H7 (cell line): Measurements from ENCODE around the gene MCC. TPM values are rescaled to one million over a fixed set of nuclear protein-coding genes. Genes with fewer than 3 reads are reported as not detected.
A peak's percentile ranks its signal among the peaks of the same experiment; 100 is the strongest.

Experiments
- DNase-seq: peaks from one replicate; pipeline ENCODE4 v3.0.0; 2012
- H3K27me3 ChIP-seq: 2 replicates; pipeline ENCODE4 v1.6.0; 2011; ENCODE audit warnings: mild to moderate bottlenecking, low read length; ENCODE audit not compliant: control insufficient read depth, insufficient read depth
- H3K36me3 ChIP-seq: replicated peaks from 2 replicates; pipeline ENCODE4 v1.5.1; 2011; ENCODE audit warnings: low read length; ENCODE audit not compliant: control insufficient read depth, insufficient read depth
- H3K4me3 ChIP-seq: 2 replicates; pipeline ENCODE4 v1.5.1; 2011; ENCODE audit warnings: low read depth, mild to moderate bottlenecking, control low read depth, low read length, moderate library complexity; ENCODE audit not compliant: insufficient read depth
- total RNA-seq: library from RNA; depleted of rRNA; stranded (reverse); fragments of >200 nt; shearing (Covaris generic); gene quantifications from 2 replicates; pipeline ENCODE4 v1.2.3, GENCODE V29; 2014; rRNA removed

The MCC gene
- total RNA-seq: 23.0 and 26.8 TPM in 2 replicates

DNA sequence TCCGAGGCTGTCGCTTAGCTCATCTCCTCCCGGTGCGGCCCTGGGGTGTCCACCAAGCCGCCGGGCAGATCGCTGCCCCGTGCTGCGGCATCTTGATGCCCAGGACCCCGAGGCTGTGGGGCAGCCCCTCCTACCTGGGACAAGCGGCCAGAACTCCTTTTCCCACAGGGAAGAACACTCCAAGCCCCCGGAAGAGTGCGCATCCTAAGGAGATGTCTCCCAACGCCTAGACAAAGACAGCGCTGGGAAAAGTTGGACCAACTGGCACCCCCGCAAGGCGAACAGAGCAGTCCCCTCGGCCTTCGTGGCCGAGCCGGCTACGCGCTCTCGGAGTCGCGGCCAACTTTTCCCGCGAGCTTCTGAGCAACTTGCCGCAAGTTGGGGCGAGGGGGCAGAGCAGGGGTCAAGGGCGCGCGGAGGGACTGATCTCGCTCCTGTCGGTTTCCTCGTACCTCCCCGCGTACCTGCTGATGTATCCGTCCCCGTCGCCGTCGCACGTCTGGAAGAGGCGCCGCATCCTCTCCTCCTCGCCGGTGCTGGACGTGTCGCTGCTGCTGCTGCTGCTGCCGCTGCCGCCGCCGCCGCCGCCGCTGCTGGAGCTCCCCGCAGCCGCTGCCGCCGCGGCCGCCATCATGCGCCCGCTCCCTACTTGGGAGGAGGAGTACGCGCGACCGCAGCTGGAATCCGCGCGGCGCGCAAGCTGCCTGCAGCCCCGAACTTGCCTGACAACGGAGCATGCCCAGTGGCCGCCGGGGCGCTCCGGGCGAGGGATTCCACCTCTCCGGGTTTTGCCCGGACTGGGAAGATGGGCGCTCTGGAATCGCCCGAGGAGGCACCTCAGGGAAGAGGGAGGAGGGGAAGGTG lies at the start of gene MCC:
Gene MCC (minus strand): TSS at position 673 of the 864 bp plus-strand sequence.
- Histone ChIP-seq H3K27me3 (peaks cover 31% of the 10 kb centered on the region), H3K36me3 (no peaks in the 10 kb centered on the region), H3K4me3 (peak within 1 kb of the TSS; percentile 72)
- peak; percentile 91 for DNase-seq

DNA sequence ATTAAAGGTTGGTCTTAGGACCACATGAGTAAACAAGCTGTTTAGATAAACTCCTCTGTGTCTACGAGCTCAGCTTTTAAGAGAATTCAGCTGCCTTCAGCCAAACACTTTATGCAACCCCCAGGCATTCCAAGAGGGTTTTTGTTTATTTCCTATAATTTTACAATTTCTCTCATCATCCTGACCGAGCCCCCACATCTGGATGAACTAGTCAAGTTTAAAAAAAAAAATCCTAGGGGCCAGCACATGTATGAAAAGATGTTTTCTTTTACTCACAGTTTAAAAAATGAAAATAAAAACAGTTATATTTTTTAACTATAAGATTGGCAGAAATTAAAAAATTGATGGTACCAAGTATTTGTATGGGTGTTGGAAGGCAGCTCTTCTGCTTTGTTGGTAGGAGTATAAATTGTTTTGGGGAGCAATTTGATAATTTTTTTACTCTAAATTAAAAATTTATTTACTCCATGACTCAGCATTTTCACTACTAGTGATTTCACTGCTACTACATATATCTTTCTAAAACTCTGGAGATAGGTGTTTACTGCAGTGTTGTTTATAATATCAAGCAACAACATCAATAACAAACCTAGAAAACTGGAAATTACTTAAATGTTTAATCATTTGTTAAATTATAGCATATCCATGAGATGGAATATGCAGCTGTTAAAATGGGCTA lies 43.4 kb upstream of the MCC start:
- no peaks in the 10 kb centered on the region for H3K36me3 ChIP-seq
- H3K4me3 ChIP-seq: no peak overlapping the region
- no peaks in the 10 kb centered on the region for H3K27me3 ChIP-seq
- DNase-seq: no peak

DNA sequence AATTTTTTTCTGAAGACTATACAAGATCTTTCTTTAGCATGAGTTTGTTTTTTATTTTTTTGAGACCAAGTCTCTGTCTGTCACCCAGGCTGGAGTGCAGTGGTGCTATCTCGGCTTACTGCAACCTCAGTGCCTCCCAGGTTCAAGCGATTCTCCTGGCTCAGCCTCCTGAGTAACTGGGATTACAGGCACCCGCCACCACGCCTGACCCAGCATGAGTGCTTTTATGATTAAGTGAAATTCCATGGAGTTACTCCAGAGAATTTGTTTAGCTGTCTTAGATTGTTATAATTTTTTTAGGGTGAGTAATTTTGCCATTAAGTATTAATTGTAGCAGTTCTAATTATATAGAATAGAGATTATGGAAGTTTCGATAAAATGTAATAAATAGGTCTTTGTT lies 39.5 kb upstream of the MCC start:
- no peak for DNase-seq

DNA sequence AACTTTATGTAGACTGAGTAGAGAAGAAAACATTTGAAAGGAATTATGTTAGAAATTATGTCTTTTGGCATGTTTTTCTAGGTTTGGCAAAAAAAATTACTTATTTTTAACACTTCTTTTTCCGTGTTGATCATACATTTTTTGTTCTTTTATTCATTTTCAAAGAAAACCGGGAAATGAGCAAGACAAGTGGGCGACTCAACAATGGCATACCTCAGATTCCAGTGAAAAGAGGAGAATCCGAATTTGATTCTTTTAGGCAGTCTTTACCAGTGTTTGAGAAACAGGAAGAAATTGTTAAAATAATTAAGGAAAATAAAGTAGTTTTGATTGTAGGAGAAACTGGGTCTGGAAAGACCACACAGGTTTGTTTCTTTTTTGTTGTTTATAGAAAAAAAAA lies 38.2 kb upstream of the MCC start:
- H3K4me3 ChIP-seq: no peak overlapping the region
- H3K36me3 ChIP-seq: no peaks in the 10 kb centered on the region
- no peak for DNase-seq

More for the DNA sequence above, 39.5 kb upstream of the MCC start:
- Histone ChIP-seq H3K27me3 (no peaks in the 10 kb centered on the region), H3K36me3 (no peaks in the 10 kb centered on the region), H3K4me3 (no peak overlapping the region)

DNA sequence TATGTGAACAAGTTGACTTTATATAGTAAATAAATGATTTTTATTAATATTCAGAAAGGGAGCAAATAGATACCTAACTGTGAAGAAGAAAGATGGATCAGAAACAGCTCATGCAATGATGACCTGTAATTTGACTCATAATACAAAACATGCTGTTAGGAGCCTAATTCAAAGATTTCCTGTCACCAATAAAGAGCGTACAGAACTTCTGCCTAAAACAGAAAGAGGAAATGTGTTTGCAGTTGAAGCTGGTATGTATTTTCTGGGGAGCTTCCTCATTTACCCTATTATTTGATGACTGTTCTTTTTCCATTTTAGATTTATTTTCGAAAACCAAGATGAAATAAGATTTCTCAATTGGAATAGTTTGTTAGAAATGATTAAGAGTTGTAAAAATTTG lies 36.7 kb upstream of the MCC start:
- Histone ChIP-seq H3K4me3 (no peak overlapping the region), H3K27me3 (no peaks in the 10 kb centered on the region), H3K36me3 (no peaks in the 10 kb centered on the region; the same call in 1 of the 2 replicates)
- DNase-seq: no peak

More for the DNA sequence above, 38.2 kb upstream of the MCC start:
- no peaks in the 10 kb centered on the region for H3K27me3 ChIP-seq

DNA sequence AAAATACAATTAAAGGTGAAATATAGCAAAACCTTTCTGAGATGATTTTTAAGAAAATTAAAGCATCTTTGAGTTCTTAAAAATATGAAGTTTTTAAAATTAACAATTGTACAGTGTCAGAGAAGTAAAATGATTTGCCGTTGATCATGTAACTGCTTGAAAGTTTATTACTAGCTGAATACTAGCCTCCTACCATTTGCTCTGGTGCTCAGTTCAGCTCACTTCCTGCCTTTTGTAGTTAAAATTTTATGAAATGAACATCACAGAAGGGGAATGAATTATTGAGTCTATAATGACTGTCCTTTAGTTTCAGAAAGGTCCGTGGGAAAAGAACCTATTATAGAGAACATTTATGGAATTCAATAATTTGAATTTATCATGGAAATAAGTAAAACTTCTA lies 34.9 kb upstream of the MCC start:
- H3K4me3 ChIP-seq: no peak overlapping the region
- H3K36me3 ChIP-seq: no peaks in the 10 kb centered on the region; the same call in 1 of the 2 replicates
- no peaks in the 10 kb centered on the region for H3K27me3 ChIP-seq
- no peak for DNase-seq

DNA sequence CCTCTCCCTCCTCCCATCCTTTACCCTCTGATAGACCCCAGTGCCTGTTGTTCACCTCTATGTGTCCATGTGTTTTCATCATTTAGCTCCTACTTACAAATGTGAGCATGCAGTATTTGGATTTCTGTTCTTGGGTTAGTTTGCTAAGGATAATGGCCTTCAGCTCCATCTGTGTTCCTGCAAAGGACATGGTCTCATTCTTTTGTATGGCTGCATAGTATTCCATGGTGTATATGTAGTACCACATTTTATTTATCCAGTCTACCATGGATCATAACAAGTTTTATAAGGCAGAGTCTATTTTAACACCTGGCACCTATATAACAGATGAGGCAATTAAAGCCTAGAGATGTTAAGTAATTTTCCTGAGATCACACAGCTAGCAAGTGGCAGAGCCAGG lies 32.6 kb upstream of the MCC start:
- no peaks in the 10 kb centered on the region; the same call in 1 of the 2 replicates for H3K36me3 ChIP-seq
- H3K4me3 ChIP-seq: no peak overlapping the region
- DNase-seq: no peak
- no peaks in the 10 kb centered on the region for H3K27me3 ChIP-seq

DNA sequence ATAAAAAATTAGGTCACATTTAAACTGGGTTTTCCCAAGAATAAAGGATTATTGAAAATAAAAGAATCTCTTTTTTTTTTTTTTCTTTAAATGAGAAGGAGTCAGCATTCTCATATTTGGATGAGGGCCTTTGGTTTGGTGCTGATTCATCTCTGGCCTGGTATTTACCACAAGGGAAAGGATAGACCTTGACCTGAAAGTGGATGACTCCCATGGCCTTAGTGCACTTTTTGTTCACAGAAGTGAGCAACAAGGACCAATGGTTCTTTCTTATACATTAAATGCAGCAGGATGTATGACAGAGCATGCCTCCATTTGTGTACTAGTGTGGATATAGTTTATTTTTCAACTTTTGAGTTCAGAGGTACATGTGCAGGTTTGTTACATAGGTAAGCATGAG lies 32.2 kb upstream of the MCC start:
- DNase-seq: no peak
- no peaks in the 10 kb centered on the region for H3K27me3 ChIP-seq
- no peak overlapping the region for H3K4me3 ChIP-seq
- H3K36me3 ChIP-seq: no peaks in the 10 kb centered on the region; the same call in 1 of the 2 replicates

DNA sequence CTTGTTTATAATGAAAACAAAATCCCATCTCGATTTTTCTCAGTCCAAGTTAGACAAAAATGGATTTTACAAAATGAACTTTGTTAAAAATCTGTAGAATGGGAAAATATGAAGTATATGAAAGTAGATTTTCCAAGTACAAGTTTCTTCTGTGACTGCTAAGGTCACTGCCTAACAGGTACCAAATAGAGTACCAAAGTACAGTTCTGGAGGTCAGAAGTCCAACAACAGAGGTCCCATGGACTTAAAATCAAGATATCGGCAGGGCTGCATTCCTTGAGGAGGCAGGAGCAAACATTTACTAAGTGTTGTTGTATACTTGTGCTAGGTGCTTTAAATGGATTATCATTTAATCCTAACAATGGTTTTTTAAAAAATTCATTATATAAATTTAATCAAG lies 31.2 kb upstream of the MCC start:
- DNase-seq: no peak
- Histone ChIP-seq H3K4me3 (no peak overlapping the region), H3K27me3 (no peaks in the 10 kb centered on the region), H3K36me3 (no peaks in the 10 kb centered on the region; the same call in 1 of the 2 replicates)

DNA sequence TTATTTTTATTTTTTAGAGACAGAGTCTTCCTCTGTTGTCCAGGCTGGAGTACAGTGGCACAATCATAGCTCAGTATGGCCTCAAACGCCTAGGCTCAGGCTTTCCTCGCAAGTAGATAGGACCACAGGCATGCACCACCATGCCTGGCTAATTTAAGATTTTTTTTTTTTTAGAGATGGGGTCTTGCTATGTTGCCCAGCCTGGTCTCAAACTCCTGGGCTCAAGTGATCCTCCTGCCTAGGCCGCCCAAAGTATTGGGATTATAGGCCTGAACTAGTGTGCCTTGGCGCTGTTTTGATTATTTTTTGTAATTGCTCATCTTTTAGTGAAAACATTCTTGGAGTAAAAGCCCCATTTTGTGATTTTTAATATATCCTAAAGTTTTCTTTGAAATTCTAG lies 30.6 kb upstream of the MCC start:
- Histone ChIP-seq H3K27me3 (no peaks in the 10 kb centered on the region), H3K36me3 (no peaks in the 10 kb centered on the region; the same call in 1 of the 2 replicates), H3K4me3 (no peak overlapping the region)
- DNase-seq: no peak

DNA sequence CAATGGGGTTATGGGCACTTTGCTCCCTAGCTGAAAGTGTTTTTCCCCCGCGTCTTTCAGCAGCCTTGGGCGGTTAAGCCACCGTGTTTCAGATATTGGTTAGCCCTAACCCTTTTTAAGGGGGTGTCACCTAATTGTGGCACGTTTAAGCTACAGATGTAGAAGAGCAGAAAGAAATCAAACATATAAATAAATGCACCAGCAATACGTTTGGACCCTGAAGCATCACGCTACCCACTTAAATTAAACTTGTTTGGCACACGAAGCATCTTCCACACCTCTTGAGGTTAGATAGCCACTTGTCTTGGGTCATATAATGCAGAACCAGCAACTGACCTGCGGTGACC lies 26.0 kb upstream of the MCC start:
- no peak for DNase-seq
- H3K27me3 ChIP-seq: no peaks in the 10 kb centered on the region
- H3K4me3 ChIP-seq: peak overlapping the region; percentile 69
- no peaks in the 10 kb centered on the region for H3K36me3 ChIP-seq

DNA sequence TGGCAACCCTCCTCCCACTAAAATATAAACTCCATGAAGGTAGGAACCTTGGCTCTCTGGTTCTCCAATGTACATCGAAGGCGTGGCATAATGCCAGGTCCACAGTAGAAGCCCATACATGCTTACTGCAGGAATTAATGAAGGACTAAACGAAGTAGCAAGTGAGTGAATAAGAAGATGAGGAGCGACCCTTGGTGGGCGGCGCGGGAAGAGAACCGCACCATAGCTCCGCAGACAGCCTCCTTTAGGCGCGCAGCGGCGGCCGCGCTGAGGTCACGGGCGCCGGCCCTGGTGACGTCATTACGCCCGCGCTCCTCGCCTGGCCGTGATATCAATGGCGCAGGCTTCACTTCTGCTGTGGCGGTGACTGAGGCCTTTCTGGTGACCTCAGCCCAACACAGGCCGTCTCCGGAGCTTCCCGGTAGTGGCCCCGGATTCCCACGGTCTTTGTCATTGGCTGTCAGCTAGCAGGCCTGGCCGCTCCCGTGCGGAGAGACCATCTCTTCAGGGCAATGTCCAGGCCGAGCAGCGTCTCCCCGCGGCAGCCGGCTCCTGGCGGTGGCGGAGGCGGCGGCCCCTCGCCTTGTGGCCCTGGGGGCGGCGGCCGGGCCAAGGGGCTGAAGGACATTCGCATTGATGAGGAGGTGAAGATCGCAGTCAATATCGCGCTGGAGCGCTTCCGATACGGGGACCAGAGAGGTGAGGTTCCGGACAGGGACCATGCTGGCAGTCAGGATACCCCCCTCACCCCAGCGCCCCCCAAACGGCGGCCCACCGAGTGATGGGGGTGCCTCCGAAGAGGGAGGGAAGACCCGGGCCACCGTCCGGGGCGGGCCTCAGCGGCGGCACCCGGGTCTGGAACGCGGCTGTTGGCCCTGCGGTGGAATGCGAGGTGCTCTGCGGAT lies 25.4 kb upstream of the MCC start, which contains the start of gene YTHDC2:
Gene YTHDC2 (plus strand): TSS at position 311 of the 905 bp plus-strand sequence. CDS start 202 bp downstream, at position 513.
- DNase-seq: peak; percentile 79
- H3K36me3 ChIP-seq: no peaks in the 10 kb centered on the region
- H3K4me3 ChIP-seq: peak within 1 kb of the TSS; percentile 69
- no peaks in the 10 kb centered on the region for H3K27me3 ChIP-seq

DNA sequence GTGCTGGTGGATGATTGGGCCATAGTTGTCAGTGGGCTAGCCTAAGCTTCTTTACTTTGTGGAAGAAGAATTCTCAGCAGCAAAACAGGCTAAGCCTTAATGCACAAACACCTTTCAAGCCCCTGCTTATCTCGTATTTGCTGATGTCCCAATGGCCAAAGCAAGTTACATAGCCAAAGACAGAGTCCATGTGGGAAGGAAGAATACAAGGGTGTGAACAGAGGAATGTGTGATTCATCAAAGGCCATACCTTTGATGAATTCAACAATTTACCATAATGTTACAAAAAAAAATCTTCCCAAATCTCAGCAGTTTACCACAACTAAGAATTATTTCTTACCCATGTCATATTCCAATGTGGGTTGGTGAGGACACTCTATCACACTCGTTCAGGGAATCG lies 24.1 kb upstream of the MCC start:
- DNase-seq: no peak
- H3K36me3 ChIP-seq: no peaks in the 10 kb centered on the region
- no peaks in the 10 kb centered on the region for H3K27me3 ChIP-seq
- H3K4me3 ChIP-seq: no peak overlapping the region

DNA sequence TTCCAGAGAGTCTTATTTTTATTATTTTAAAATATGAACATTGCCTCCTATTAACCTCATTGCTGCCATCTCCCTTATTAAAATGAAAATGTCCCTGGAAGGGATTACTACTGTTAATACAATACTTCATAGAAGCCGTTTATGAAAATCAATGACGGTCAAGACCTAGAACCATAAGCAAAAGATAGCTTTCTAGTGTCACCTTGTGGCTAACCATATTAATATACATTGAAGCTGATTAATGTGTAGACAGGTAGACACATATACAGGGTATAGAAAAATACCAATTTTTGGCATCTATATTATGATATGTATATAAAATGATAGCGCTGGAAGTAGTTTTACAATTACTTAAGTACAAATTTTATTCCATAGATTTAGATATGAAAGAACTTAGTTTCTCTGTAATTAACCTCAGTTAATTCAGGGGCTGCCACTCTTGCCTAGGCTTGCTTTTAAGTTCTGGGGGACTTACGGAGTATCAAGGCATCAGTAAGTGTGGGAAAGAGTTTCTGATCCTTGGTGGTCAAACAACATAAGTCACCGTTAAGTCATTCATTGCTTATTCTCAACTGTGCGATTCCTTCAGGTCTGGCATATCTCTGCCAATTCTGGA lies 22.7 kb upstream of the MCC start:
- Histone ChIP-seq H3K27me3 (no peaks in the 10 kb centered on the region), H3K4me3 (no peak overlapping the region), H3K36me3 (no peaks in the 10 kb centered on the region)
- DNase-seq: no peak
